ENCODE measurements around the gene CALML6. TPM values are rescaled to one million over a fixed set of nuclear protein-coding genes. Genes with fewer than 3 reads are reported as not detected.

CALML6 gene
- total RNA-seq, 2 experiments from 2014 or later: 0.45 TPM; not detected in 1

Other genes with a start within 250 kb of the CALML6 start
- 10 to 100 TPM; 46.2 to 50.9 TPM for gene SLC35E2B, start 222.5 kb upstream of the CALML6 start, total RNA-seq
- 100 to 1,000 TPM in 1 of 2 experiments, 10 to 100 TPM in 1; 80.5 to 100 TPM for gene CDK11A, start 190.9 kb upstream of the CALML6 start, total RNA-seq
- 100 to 1,000 TPM in 1 of 2 experiments, 10 to 100 TPM in 1; 97.9 to 100 TPM for gene NADK, start 136.8 kb upstream of the CALML6 start, total RNA-seq
- 100 to 1,000 TPM; 426 to 473 TPM for gene GNB1, start 24.2 kb upstream of the CALML6 start, total RNA-seq
- gene TMEM52, start 4.0 kb downstream of the CALML6 start, total RNA-seq: not detected
- not detected for gene CFAP74, start 88.5 kb downstream of the CALML6 start, total RNA-seq
- gene GABRD, start 104.1 kb downstream of the CALML6 start, total RNA-seq: not detected
- gene PRKCZ, start 135.2 kb downstream of the CALML6 start, total RNA-seq: 10 to 100 TPM in 1 of 2 experiments, 1 to 10 TPM in 1; 6.8 to 12.8 TPM